Lower leg skin (tissue), 4 donors: ENCODE results near the gene FASTK. TPM values are rescaled to one million over a fixed set of nuclear protein-coding genes. Genes with fewer than 3 reads are reported as not detected.
"Not testable (repeated sequence)": the region's sequence is repeated elsewhere in the genome, so short reads cannot be mapped to it uniquely, and the experiment has no call there.

Experiments used
- DNase-seq, 2 donors: peaks; one replicate each; pipeline ENCODE4 v3.0.0-alpha.2; 2019; ENCODE audit warnings: low spot score in 2 of 2
- H3K4me3 ChIP-seq: fragments of 200-600 bp; sonication (generic); 2 replicates; pipeline ENCODE4 v1.5.1; 2017; ENCODE audit warnings: mild to moderate bottlenecking, low read depth; ENCODE audit not compliant: poor library complexity, severe bottlenecking
- CTCF ChIP-seq, 3 donors: fragments of 450-650 bp; IDR thresholded peaks; one replicate each; pipeline ENCODE4 v1.5.1; 2016; ENCODE audit warnings: antibody characterized with exemption in 3 of 3, mild to moderate bottlenecking in 3 of 3, moderate library complexity in 2 of 3
- POLR2A ChIP-seq, 2 donors: fragments of 450-650 bp; IDR thresholded peaks; one replicate each; pipeline ENCODE4 v1.6.1; 2016 to 2017; ENCODE audit warnings: antibody characterized with exemption in 2 of 2, mild to moderate bottlenecking in 1 of 2, moderate library complexity in 1 of 2
- WGBS, 2 donors: methylation state at CpG; one replicate each; pipeline ENCODE4 v1.1.5; 2018; 5-methylcytosine and 5-hydroxymethylcytosine counted together
- intact Hi-C: fragments of 100-400 bp; cut with DNase I; formaldehyde crosslinking; loops from one replicate; pipeline ENCODE4 v1.15.0; 2023; ENCODE audit warnings: low total_unique reads
- total RNA-seq, 4 donors: library from RNA; depleted of rRNA; stranded (reverse); fragments of >200 nt; gene quantifications; one replicate each; pipeline ENCODE4 v1.1.0, GENCODE V29; 2016

Gene FASTK
- total RNA-seq, 4 donors from 2014 or later: 47.4 to 80.7 (median 69.0) TPM

- 80% methylated on average over 22 of the region's 22 CpGs for WGBS, 2 donors
- no peak within 1 kb of the TSS for H3K4me3 ChIP-seq
- no peak for TF ChIP-seq POLR2A (IDR thresholded peaks at IDR 0.05)
- no peak for TF ChIP-seq CTCF (IDR thresholded peaks at IDR 0.05)
- intact Hi-C loops: no loop called here
- DNase-seq: no peak
These were observed 32.4 kb downstream of the FASTK start, which contains the start of gene ASIC3 for GRCh38 chr7:151047976-151048815. ASIC3 (plus strand) TSS chr7:151048531; CDS start chr7:151048886, 355 bp downstream.

GRCh38 chr7:151046603-151047573 is 33.7 kb downstream of the FASTK start:
- no peak for DNase-seq
- WGBS, 2 donors: 20 to 29% methylated on average over 14 of the region's 14 CpGs
- no peak for TF ChIP-seq CTCF (IDR thresholded peaks at IDR 0.05)
- intact Hi-C loops: no loop called here
- no peak overlapping the region for H3K4me3 ChIP-seq

GRCh38 chr7:151045967-151046366 is 34.6 kb downstream of the FASTK start:
- intact Hi-C loops: no loop called here
- no peak overlapping the region for H3K4me3 ChIP-seq
- no peak for TF ChIP-seq CTCF (IDR thresholded peaks at IDR 0.05)
- no peak for TF ChIP-seq POLR2A (IDR thresholded peaks at IDR 0.05)
- 77 to 80% methylated on average over 6 to 9 of the region's 9 CpGs for WGBS, 2 donors
- DNase-seq: no peak

- WGBS, 2 donors: 84 to 89% methylated on average over 10 to 11 of the region's 11 CpGs
These were observed 35.3 kb downstream of the FASTK start for GRCh38 chr7:151045262-151045661.

DNA sequence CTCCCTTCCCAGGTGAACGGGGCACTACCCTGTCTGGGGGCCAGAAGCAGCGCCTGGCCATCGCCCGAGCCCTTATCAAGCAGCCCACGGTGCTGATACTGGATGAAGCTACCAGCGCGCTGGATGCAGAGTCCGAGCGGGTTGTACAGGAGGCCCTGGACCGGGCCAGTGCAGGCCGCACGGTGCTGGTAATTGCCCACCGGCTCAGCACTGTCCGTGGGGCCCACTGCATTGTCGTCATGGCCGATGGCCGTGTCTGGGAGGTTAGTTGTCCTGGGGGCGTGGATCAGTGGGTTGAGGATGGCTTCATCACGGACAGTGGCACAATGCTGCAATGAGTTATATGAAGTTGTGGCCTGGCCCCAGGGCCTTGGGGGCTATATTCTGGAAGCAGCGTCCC is 36.6 kb downstream of the FASTK start:
- TF ChIP-seq POLR2A (IDR thresholded peaks at IDR 0.05): no peak
- no peak for TF ChIP-seq CTCF (IDR thresholded peaks at IDR 0.05)
- WGBS, 2 donors: 91 to 93% methylated on average over 7 to 20 of the region's 20 CpGs

More at GRCh38 chr7:151045262-151045661, 35.3 kb downstream of the FASTK start:
- DNase-seq: no peak
- TF ChIP-seq POLR2A (IDR thresholded peaks at IDR 0.05) (no peak), CTCF (IDR thresholded peaks at IDR 0.05) (no peak)
- intact Hi-C loops: no loop called here
- no peak overlapping the region for H3K4me3 ChIP-seq

DNA sequence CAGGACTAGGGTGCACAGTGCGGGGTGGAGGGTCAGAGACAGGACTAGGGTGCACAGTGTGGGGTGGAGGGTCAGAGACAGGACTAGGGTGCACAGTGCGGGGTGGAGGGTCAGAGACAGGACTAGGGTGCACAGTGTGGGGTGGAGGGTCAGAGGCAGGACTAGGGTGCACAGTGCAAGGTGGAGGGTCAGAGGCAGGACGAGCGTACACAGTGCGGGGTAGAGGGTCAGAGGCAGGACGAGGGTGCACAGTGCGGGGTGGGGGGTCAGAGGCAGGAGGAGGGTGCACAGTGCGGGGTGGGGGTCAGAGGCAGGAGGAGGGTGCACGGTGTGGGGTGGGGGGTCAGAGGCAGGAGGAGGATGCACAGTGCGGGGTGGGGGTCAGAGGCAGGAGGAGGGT is 37.2 kb downstream of the FASTK start:
- H3K4me3 ChIP-seq, DNase-seq, intact Hi-C loops: not testable (repeated sequence)
- WGBS, 2 donors: 88 to 90% methylated on average over 10 of the region's 10 CpGs

More for the DNA sequence above, 36.6 kb downstream of the FASTK start:
- DNase-seq: no peak
- intact Hi-C loops: no loop called here
- no peak overlapping the region for H3K4me3 ChIP-seq
